MM.1S (cell line): ENCODE data around the gene CLEC16A.

Experiments used
- EZH2 ChIP-seq: fragments of 300-600 bp; sonication (generic); optimal IDR thresholded peaks from 2 replicates; pipeline ENCODE3; 2017; ENCODE audit warnings: low read depth, mild to moderate bottlenecking, antibody characterized with exemption, low read length, mixed read lengths
- TF ChIP-seq, protein P1 (sequence below): fragments of 300-600 bp; sonication (generic); IDR thresholded peaks from 2 replicates; pipeline ENCODE4 v1.5.1; 2016; ENCODE audit warnings: antibody characterized with exemption, low read length, mixed read lengths

DNA sequence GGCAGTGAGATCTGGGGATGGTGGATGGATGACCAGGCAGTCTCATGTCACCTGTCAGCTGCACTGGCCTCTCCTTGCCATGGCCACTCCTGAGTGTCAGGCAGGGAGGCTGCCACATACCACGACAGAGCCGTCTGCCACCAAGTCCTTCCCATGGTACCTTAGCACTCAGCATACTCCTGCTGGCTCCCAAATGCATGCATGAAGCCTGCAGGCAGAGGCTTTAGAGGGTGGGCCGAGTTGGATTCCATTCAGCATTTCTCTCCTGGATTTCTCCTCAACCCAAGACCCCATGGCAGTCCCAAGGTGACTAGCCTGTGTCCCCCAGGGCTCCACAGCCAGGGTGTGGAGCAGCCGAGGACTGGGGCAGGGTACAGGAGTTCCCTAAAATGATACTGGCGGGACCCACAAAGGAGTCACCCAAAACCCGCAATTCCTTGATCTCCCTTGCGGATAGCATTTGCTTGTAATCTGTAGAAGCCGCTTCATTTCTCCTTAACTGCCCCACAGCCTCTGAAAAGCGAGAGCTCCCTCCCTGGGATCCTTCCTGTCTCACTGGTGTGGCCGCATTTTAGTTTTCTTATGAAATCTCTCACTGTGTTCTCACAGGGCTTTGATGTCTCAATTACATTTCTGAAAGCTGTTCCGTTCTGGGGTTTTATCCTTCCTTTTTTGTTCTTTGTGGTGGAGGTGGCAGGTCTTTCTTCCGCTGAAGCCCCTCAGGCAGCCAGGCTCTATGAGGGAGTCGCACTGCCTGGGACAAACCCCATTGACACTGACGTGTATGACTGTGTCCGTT, 170.2 kb downstream of the CLEC16A start:
- TF ChIP-seq EZH2, result no peak
- TF ChIP-seq, protein P1, sequence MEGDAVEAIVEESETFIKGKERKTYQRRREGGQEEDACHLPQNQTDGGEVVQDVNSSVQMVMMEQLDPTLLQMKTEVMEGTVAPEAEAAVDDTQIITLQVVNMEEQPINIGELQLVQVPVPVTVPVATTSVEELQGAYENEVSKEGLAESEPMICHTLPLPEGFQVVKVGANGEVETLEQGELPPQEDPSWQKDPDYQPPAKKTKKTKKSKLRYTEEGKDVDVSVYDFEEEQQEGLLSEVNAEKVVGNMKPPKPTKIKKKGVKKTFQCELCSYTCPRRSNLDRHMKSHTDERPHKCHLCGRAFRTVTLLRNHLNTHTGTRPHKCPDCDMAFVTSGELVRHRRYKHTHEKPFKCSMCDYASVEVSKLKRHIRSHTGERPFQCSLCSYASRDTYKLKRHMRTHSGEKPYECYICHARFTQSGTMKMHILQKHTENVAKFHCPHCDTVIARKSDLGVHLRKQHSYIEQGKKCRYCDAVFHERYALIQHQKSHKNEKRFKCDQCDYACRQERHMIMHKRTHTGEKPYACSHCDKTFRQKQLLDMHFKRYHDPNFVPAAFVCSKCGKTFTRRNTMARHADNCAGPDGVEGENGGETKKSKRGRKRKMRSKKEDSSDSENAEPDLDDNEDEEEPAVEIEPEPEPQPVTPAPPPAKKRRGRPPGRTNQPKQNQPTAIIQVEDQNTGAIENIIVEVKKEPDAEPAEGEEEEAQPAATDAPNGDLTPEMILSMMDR, result no peak
